GM23338 (cell line): ENCODE measurements around the gene CFAP58.

Experiments
- CREB1 ChIP-seq: fragments of 250-450 bp; sonication (Bioruptor Pico); IDR thresholded peaks from 2 replicates; pipeline ENCODE4 v1.5.0; 2020; ENCODE audit warnings: low read depth, mild to moderate bottlenecking, moderate library complexity
- CTCF ChIP-seq, 2 experiments: fragments of 200-600 bp in 1 of 2; sonication (generic) in 1 of 2; conservative IDR thresholded peaks; 2 replicates each; pipeline versions ENCODE4 v1.5.1 to v1.6.1; 2016 to 2017; ENCODE audit warnings: antibody characterized with exemption in 2 of 2, low read depth in 2 of 2, mild to moderate bottlenecking in 2 of 2, moderate library complexity in 1 of 2
- EZH2 ChIP-seq: fragments of 200-600 bp; sonication (generic); IDR thresholded peaks from one replicate; pipeline ENCODE4 v1.8.0; 2017; ENCODE audit warnings: antibody characterized with exemption, mild to moderate bottlenecking, low read depth; ENCODE audit not compliant: unreplicated experiment
- EZH2phosphoT487 ChIP-seq: fragments of 200-600 bp; sonication (generic); IDR thresholded peaks from one replicate; pipeline ENCODE4 v1.8.1; 2018; ENCODE audit warnings: antibody characterized with exemption; ENCODE audit not compliant: unreplicated experiment
- JUNB ChIP-seq: IDR thresholded peaks from one replicate; pipeline ENCODE4 v1.6.1; 2016; ENCODE audit warnings: antibody characterized with exemption; ENCODE audit not compliant: unreplicated experiment
- POLR2AphosphoS5 ChIP-seq: IDR thresholded peaks from 2 replicates; pipeline ENCODE4 v1.6.1; 2016; ENCODE audit warnings: antibody characterized with exemption, low read depth
- REST ChIP-seq: IDR thresholded peaks from one replicate; pipeline ENCODE4 v1.6.1; 2018; ENCODE audit warnings: antibody characterized with exemption; ENCODE audit not compliant: unreplicated experiment

GRCh38 chr10:104429846-104430245 is 76.2 kb downstream of the CFAP58 start:
- no peak for TF ChIP-seq JUNB
- no peak for TF ChIP-seq POLR2AphosphoS5
- TF ChIP-seq CTCF (conservative IDR thresholded peaks at IDR 0.05; ENCODE audit: low read depth in 2 of 2): no peak
- no peak for TF ChIP-seq REST
- TF ChIP-seq EZH2phosphoT487: no peak
- TF ChIP-seq EZH2: no peak
- TF ChIP-seq CREB1 (CRISPR knock-in tag): no peak; the same call in 1 of the 2 replicates
